Neuron (in vitro differentiated cells): Measurements from ENCODE around the gene TMEM135.

Source experiments
- H2AFZ ChIP-seq: one replicate; pipeline ENCODE4 v1.6.1; 2013; ENCODE audit warnings: low read depth, mild to moderate bottlenecking, inconsistent platforms, low read length, moderate library complexity
- H3K27me3 ChIP-seq: one replicate; pipeline ENCODE4 v1.6.1; 2013; ENCODE audit warnings: low read length; ENCODE audit not compliant: insufficient read depth
- H3K36me3 ChIP-seq: one replicate; pipeline ENCODE4 v1.6.1; 2013; ENCODE audit warnings: low read length; ENCODE audit not compliant: insufficient read depth
- H3K4me1 ChIP-seq: one replicate; pipeline ENCODE4 v1.6.1; 2013; ENCODE audit warnings: low read length; ENCODE audit not compliant: insufficient read depth
- H3K4me3 ChIP-seq: 2 replicates; pipeline ENCODE4 v1.5.1; 2013; ENCODE audit warnings: mild to moderate bottlenecking, low read length, moderate library complexity
- H3K9me3 ChIP-seq: one replicate; pipeline ENCODE4 v1.6.1; 2013; ENCODE audit warnings: low read length

TMEM135 gene

GRCh38 chr11:87213444-87213843 is 175.7 kb downstream of the TMEM135 start:
- Histone ChIP-seq H3K4me1 (no peaks in the 10 kb centered on the region), H3K4me3 (no peak overlapping the region), H2AFZ (no peak overlapping the region), H3K9me3 (no peaks in the 10 kb centered on the region), H3K36me3 (no peaks in the 10 kb centered on the region), H3K27me3 (no peaks in the 10 kb centered on the region)

- Histone ChIP-seq H3K27me3 (no peaks in the 10 kb centered on the region), H2AFZ (no peak overlapping the region), H3K9me3 (no peaks in the 10 kb centered on the region), H3K4me1 (no peaks in the 10 kb centered on the region), H3K36me3 (no peaks in the 10 kb centered on the region), H3K4me3 (no peak overlapping the region)
Measured at GRCh38 chr11:87215236-87215635, 177.5 kb downstream of the TMEM135 start.

GRCh38 chr11:87219266-87219665 is 181.5 kb downstream of the TMEM135 start:
- no peaks in the 10 kb centered on the region for H3K36me3 ChIP-seq
- no peaks in the 10 kb centered on the region for H3K9me3 ChIP-seq
- H3K4me1 ChIP-seq = no peaks in the 10 kb centered on the region
- H3K4me3 ChIP-seq = no peak overlapping the region
- no peaks in the 10 kb centered on the region for H3K27me3 ChIP-seq
- no peak overlapping the region for H2AFZ ChIP-seq

- H3K9me3 ChIP-seq = no peaks in the 10 kb centered on the region
Measured at GRCh38 chr11:87223816-87224215, 186.1 kb downstream of the TMEM135 start.

GRCh38 chr11:87224486-87224885 is 186.8 kb downstream of the TMEM135 start:
- no peak overlapping the region for H2AFZ ChIP-seq
- H3K4me3 ChIP-seq = no peak overlapping the region
- H3K9me3 ChIP-seq = no peaks in the 10 kb centered on the region
- no peaks in the 10 kb centered on the region for H3K36me3 ChIP-seq
- H3K27me3 ChIP-seq = no peaks in the 10 kb centered on the region
- no peaks in the 10 kb centered on the region for H3K4me1 ChIP-seq

More at GRCh38 chr11:87223816-87224215, 186.1 kb downstream of the TMEM135 start:
- Histone ChIP-seq H3K4me3 (no peak overlapping the region), H3K4me1 (no peaks in the 10 kb centered on the region), H2AFZ (no peak overlapping the region), H3K36me3 (no peaks in the 10 kb centered on the region), H3K27me3 (no peaks in the 10 kb centered on the region)

- no peaks in the 10 kb centered on the region for H3K4me1 ChIP-seq
- H3K36me3 ChIP-seq = no peaks in the 10 kb centered on the region
- H2AFZ ChIP-seq = no peak overlapping the region
- no peak overlapping the region for H3K4me3 ChIP-seq
- H3K9me3 ChIP-seq = peaks cover 2% of the 10 kb centered on the region
- no peaks in the 10 kb centered on the region for H3K27me3 ChIP-seq
Measured at GRCh38 chr11:87228820-87229219, 191.1 kb downstream of the TMEM135 start.

GRCh38 chr11:87230995-87231394 is 193.3 kb downstream of the TMEM135 start:
- Histone ChIP-seq H3K4me3 (no peak overlapping the region), H3K9me3 (peaks cover 2% of the 10 kb centered on the region), H3K4me1 (no peaks in the 10 kb centered on the region), H2AFZ (no peak overlapping the region), H3K27me3 (no peaks in the 10 kb centered on the region), H3K36me3 (no peaks in the 10 kb centered on the region)

GRCh38 chr11:87232320-87232719 is 194.6 kb downstream of the TMEM135 start:
- H2AFZ ChIP-seq = no peak overlapping the region
- H3K36me3 ChIP-seq = no peaks in the 10 kb centered on the region
- H3K4me3 ChIP-seq = no peak overlapping the region
- H3K27me3 ChIP-seq = no peaks in the 10 kb centered on the region
- peaks cover 2% of the 10 kb centered on the region for H3K9me3 ChIP-seq
- no peaks in the 10 kb centered on the region for H3K4me1 ChIP-seq

GRCh38 chr11:87235366-87235765 is 197.6 kb downstream of the TMEM135 start:
- Histone ChIP-seq H3K36me3 (no peaks in the 10 kb centered on the region), H2AFZ (no peak overlapping the region), H3K4me3 (no peak overlapping the region), H3K9me3 (peaks cover 2% of the 10 kb centered on the region), H3K27me3 (no peaks in the 10 kb centered on the region), H3K4me1 (no peaks in the 10 kb centered on the region)

- H3K9me3 ChIP-seq = no peaks in the 10 kb centered on the region
- H2AFZ ChIP-seq = no peak overlapping the region
- H3K4me3 ChIP-seq = no peak overlapping the region
- H3K36me3 ChIP-seq = no peaks in the 10 kb centered on the region
- H3K27me3 ChIP-seq = no peaks in the 10 kb centered on the region
- H3K4me1 ChIP-seq = no peaks in the 10 kb centered on the region
Measured at GRCh38 chr11:87236368-87236767, 198.6 kb downstream of the TMEM135 start.

GRCh38 chr11:87239001-87239400 is 201.3 kb downstream of the TMEM135 start:
- Histone ChIP-seq H2AFZ (no peak overlapping the region), H3K27me3 (no peaks in the 10 kb centered on the region), H3K4me1 (no peaks in the 10 kb centered on the region), H3K9me3 (no peaks in the 10 kb centered on the region), H3K4me3 (no peak overlapping the region), H3K36me3 (no peaks in the 10 kb centered on the region)

- H3K36me3 ChIP-seq = no peaks in the 10 kb centered on the region
- H3K27me3 ChIP-seq = no peaks in the 10 kb centered on the region
- H2AFZ ChIP-seq = no peak overlapping the region
- H3K4me3 ChIP-seq = no peak overlapping the region
- H3K4me1 ChIP-seq = no peaks in the 10 kb centered on the region
- no peaks in the 10 kb centered on the region for H3K9me3 ChIP-seq
Measured at GRCh38 chr11:87239531-87239930, 201.8 kb downstream of the TMEM135 start.

GRCh38 chr11:87251560-87251959 is 213.8 kb downstream of the TMEM135 start:
- H3K9me3 ChIP-seq = no peaks in the 10 kb centered on the region
- no peak overlapping the region for H2AFZ ChIP-seq
- no peaks in the 10 kb centered on the region for H3K36me3 ChIP-seq
- H3K27me3 ChIP-seq = no peaks in the 10 kb centered on the region
- no peak overlapping the region for H3K4me3 ChIP-seq
- H3K4me1 ChIP-seq = no peaks in the 10 kb centered on the region

GRCh38 chr11:87252869-87253268 is 215.1 kb downstream of the TMEM135 start:
- no peak overlapping the region for H2AFZ ChIP-seq
- H3K27me3 ChIP-seq = no peaks in the 10 kb centered on the region
- H3K4me1 ChIP-seq = no peaks in the 10 kb centered on the region
- H3K9me3 ChIP-seq = no peaks in the 10 kb centered on the region
- no peaks in the 10 kb centered on the region for H3K36me3 ChIP-seq
- no peak overlapping the region for H3K4me3 ChIP-seq
